ENCODE measurements around the gene ARHGAP23.

DNA sequence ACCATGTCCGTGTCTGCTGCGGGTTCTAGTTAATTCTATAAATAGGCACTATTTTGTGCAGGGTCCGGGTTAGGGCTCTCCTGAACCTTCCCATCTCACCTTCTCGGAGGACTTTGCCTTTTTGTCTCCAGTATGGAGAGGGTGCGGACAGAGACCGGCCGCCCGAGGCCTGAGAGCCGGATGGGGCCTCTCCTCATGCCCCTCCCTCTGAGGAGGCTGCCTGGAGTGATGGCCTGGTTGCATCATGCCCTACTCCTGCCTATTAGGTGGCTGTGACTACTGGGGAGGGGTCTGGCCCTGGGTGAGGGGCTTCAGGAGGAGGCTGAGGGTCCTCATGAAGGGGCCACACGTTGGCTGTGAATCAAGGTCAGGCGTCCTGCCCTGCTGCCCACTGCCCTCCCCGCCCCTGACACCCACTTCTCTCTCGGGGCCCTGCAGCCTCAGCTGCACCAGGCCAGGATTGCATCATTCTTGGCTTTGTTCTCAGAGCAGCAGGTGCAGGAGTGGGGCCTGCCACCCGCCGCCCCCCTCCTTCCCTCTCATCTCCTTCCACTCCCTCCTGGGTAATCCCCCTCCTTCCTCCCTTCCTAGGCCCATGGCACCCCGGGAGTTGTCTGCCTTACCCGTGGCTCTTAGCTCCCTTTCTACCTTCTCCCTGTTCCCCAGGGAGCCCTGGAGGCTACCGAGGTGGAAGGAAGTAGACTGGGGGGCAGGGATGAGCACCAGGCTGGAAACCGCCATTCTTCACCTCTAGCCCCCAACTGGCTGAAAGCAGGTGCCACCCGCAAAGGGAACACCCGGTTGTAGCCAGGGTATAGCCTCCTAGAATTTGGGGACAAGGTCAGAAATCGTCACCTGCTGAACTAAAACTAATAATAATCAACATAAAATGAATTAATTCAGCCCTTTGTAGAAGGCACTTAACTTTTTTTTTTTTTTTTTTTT, 12.7 kb upstream of the ARHGAP23 start:
- TF ChIP-seq, protein P1, sequence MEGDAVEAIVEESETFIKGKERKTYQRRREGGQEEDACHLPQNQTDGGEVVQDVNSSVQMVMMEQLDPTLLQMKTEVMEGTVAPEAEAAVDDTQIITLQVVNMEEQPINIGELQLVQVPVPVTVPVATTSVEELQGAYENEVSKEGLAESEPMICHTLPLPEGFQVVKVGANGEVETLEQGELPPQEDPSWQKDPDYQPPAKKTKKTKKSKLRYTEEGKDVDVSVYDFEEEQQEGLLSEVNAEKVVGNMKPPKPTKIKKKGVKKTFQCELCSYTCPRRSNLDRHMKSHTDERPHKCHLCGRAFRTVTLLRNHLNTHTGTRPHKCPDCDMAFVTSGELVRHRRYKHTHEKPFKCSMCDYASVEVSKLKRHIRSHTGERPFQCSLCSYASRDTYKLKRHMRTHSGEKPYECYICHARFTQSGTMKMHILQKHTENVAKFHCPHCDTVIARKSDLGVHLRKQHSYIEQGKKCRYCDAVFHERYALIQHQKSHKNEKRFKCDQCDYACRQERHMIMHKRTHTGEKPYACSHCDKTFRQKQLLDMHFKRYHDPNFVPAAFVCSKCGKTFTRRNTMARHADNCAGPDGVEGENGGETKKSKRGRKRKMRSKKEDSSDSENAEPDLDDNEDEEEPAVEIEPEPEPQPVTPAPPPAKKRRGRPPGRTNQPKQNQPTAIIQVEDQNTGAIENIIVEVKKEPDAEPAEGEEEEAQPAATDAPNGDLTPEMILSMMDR (IDR thresholded peaks at IDR 0.05; ENCODE audit: borderline replicate concordance, extremely low read depth, low read length, poor library complexity, severe bottlenecking) = no peak
- no peak for TF ChIP-seq EZH2 (IDR thresholded peaks at IDR 0.05; ENCODE audit: borderline replicate concordance, low read depth, low read length, severe bottlenecking)

All from DND-41 (cell line).